VCaP (cell line): ENCODE results near the gene ABCC1.
"Not testable (repeated sequence)": the region's sequence is repeated elsewhere in the genome, so short reads cannot be mapped to it uniquely, and the experiment has no call there.

Source experiments
- H3K27ac ChIP-seq: fragments of 450-650 bp; 2 replicates; pipeline ENCODE4 v1.5.1; 2017
- TF ChIP-seq, protein P1 (sequence below): fragments of 450-650 bp; conservative IDR thresholded peaks from 2 replicates; pipeline ENCODE4 v1.5.1; 2017; ENCODE audit warnings: mild to moderate bottlenecking, moderate library complexity

The ABCC1 gene

DNA sequence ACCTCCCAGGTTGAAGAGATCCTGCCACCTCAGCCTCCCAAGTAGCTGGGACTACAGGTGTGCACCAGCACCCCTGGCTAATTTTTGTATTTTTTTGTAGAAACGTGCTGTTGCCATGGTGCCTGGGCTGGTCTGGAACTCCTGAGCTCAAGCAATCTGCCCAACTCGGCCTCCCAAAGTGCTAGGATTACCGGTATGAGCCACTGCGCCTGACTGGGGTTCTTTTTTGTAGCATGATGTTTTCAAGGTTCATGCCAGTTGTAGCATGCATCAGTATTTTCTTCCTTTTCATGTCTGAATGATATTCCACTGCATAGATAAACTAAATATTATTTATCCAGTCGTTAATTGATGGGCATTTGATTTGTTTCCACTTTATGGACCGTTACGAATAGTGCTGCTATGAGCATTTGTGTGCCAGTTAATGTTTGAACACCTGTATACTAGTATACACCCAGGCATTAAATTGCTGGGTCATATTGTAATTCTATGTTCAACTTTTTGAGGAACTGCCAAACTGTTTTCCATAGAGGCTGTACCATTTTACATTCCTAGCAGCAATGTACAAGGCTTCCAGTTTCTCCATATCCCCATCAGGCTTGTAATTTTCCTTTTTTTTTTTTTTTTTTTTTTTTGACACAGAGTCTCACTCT is 36.2 kb upstream of the ABCC1 start:
- no peak overlapping the region for H3K27ac ChIP-seq
- TF ChIP-seq, protein P1, sequence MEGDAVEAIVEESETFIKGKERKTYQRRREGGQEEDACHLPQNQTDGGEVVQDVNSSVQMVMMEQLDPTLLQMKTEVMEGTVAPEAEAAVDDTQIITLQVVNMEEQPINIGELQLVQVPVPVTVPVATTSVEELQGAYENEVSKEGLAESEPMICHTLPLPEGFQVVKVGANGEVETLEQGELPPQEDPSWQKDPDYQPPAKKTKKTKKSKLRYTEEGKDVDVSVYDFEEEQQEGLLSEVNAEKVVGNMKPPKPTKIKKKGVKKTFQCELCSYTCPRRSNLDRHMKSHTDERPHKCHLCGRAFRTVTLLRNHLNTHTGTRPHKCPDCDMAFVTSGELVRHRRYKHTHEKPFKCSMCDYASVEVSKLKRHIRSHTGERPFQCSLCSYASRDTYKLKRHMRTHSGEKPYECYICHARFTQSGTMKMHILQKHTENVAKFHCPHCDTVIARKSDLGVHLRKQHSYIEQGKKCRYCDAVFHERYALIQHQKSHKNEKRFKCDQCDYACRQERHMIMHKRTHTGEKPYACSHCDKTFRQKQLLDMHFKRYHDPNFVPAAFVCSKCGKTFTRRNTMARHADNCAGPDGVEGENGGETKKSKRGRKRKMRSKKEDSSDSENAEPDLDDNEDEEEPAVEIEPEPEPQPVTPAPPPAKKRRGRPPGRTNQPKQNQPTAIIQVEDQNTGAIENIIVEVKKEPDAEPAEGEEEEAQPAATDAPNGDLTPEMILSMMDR, result no peak

GRCh38 chr16:15915555-15916081 is 33.8 kb upstream of the ABCC1 start:
- TF ChIP-seq, protein P1, result no peak
- no peak overlapping the region for H3K27ac ChIP-seq

- TF ChIP-seq, protein P1, result no peak
- H3K27ac ChIP-seq, result no peak overlapping the region
Observed at GRCh38 chr16:15916323-15916722, 33.1 kb upstream of the ABCC1 start.

DNA sequence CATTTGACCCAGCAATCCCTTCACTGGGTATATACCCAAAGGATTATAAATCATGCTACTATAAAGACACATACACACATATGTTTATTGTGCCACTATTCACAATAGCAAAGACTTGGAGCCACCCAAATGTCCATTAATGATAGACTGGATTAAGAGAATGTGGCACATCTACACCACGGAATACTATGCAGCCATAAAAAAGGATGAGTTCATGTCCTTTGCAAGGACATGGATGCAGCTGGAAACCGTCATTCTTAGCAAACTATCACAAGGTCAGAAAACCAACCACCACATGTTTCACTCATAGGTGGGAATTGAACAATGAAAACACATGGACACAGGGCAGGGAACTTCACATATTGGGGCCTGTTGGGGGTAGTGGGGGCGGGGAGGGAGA is 31.1 kb upstream of the ABCC1 start:
- not testable (repeated sequence) for H3K27ac ChIP-seq

- TF ChIP-seq, protein P1, result no peak
- no peak overlapping the region for H3K27ac ChIP-seq
Observed at GRCh38 chr16:15919331-15919730, 30.1 kb upstream of the ABCC1 start.

DNA sequence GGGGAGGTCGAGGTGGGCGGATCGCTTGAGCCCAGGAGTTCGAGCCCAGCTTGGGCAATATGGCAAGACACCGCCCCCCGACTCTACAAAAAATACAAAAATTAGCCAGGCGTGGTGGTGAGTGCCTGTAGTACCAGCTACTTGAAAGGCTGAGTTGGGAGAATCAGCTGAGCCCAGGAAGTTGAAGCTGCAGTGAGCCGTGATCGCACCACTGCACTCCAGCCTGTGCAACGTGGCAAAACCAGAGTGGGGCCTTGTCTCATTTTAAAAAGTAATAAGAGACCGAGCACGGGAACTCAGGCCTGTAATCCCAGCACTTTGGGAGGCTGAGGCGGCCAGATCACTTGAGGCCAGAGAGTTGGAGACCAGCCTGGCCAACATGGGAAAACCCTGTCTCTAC is 24.4 kb upstream of the ABCC1 start:
- no peak overlapping the region for H3K27ac ChIP-seq
- TF ChIP-seq, protein P1, result no peak

DNA sequence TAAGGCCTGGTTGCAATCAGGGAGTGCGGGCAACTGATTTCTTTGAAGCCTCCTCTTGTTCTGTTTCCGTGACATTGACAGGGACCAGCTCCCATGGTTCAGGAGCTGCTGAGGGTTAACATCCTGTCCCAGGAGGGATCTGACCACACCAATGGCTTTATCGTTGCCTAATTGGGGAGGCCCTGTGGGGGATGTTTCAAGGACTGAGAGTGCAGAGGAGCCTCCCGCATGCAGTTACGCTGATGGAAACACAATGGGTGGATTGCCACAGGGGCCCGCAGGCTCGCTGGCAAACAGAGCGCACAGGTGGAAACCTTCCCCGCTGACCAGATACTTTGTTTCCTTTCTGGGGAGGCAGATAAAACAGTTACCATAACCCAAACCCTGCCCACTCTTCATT is 23.8 kb upstream of the ABCC1 start:
- TF ChIP-seq, protein P1, result no peak
- no peak overlapping the region for H3K27ac ChIP-seq
